Panc1 (cell line): ENCODE results near the gene GOLGA8R.
"Not testable (repeated sequence)": the region's sequence is repeated elsewhere in the genome, so short reads cannot be mapped to it uniquely, and the experiment has no call there.

Experiments used
- POLR2AphosphoS5 ChIP-seq: IDR thresholded peaks from 2 replicates; pipeline ENCODE4 v1.6.1; 2012; ENCODE audit warnings: mild to moderate bottlenecking, low read depth, low read length, moderate library complexity
- SIN3A ChIP-seq: IDR thresholded peaks from 2 replicates; pipeline ENCODE4 v1.6.1; 2012; ENCODE audit warnings: low read depth, mild to moderate bottlenecking, low read length, moderate library complexity, borderline replicate concordance; ENCODE audit not compliant: insufficient read depth
- TCF7L2 ChIP-seq: IDR thresholded peaks from 2 replicates; pipeline ENCODE4 v1.6.1; 2011; ENCODE audit warnings: mild to moderate bottlenecking, low read depth, low read length, inconsistent platforms
- TF ChIP-seq, protein P1 (sequence below): fragments of 450-650 bp; IDR thresholded peaks from 2 replicates; pipeline ENCODE4 v1.5.1; 2017; ENCODE audit warnings: mild to moderate bottlenecking

DNA sequence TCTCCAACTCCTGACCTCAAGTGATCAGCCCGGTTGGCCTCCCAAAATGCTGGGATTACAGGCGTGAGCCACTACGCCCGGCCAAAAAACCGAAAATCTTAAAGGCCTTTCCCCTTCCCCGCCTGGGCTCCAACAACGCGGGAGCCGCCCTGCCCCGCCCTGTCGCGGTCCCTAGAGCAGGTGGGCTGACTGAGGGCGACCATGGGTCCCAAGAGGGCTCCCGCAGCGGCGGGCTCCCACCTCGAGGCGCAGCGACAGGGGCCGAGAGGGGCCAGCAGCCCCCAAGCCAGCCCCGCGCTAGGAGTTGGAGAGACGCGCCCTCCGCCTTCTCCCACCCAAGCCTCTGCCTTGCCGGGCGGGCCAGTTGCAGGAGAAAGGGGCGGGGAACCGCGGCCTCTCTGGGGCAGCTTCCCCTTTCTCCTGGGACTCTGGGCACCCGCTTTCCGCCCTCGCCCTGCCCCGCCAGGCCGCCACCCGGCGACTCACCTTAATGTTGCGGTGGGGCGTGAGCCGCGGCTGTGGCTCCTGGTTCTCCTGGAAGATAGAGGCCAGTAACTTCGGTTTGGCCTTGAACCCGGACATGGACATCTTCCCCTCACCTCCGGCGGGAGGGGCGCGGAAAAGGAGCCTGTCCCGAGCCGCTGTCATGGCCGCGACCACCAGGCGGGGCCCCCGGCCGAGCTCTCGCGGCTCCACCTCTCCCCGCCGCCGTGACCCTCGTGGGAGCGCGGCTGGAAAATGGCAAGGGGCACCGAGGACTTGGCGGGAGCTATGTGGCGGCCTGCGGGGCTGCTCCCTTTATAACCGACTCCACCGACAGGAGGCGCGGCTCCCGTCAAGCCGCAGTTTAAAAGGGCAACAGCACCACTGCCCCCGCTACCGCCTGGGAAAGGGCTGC is 21.0 kb downstream of the GOLGA8R start, which contains the start of gene CHRFAM7A:
- TF ChIP-seq, protein P1, sequence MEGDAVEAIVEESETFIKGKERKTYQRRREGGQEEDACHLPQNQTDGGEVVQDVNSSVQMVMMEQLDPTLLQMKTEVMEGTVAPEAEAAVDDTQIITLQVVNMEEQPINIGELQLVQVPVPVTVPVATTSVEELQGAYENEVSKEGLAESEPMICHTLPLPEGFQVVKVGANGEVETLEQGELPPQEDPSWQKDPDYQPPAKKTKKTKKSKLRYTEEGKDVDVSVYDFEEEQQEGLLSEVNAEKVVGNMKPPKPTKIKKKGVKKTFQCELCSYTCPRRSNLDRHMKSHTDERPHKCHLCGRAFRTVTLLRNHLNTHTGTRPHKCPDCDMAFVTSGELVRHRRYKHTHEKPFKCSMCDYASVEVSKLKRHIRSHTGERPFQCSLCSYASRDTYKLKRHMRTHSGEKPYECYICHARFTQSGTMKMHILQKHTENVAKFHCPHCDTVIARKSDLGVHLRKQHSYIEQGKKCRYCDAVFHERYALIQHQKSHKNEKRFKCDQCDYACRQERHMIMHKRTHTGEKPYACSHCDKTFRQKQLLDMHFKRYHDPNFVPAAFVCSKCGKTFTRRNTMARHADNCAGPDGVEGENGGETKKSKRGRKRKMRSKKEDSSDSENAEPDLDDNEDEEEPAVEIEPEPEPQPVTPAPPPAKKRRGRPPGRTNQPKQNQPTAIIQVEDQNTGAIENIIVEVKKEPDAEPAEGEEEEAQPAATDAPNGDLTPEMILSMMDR: not testable (repeated sequence)
- TF ChIP-seq SIN3A, POLR2AphosphoS5, TCF7L2: not testable (repeated sequence)
